Fibroblast of gingiva (primary cell): ENCODE measurements around the gene NDFIP1.

Experiments
- DNase-seq: peaks from one replicate; pipeline ENCODE4 v3.0.0-alpha.2; 2011; ENCODE audit warnings: low read depth

Gene NDFIP1

DNA sequence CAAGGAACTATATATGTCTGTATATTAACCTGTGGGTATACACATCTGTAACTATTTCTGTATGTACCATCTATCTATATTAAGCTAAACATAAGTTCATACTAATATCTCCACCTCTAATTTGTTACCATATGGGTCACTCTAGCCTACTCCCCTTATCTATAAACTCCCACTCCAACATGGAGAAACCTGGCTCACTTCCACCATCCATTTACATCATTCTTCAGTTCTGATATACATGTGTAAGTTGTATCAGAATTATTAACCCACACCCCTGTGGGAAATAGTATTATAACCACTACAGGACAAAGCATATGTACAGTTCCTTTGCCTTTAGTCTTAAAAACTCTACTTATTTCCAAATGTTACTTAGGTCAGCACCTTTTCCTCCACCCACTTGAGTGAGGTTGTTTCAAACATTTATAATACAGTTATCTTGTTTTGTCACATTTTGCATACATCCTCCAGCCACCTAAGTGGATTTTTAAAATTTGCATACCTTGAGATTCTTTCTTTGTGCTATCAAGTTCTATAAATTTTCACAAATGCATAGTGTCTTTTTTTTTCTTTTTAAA lies 10.6 kb downstream of the NDFIP1 start:
- no peak for DNase-seq

DNA sequence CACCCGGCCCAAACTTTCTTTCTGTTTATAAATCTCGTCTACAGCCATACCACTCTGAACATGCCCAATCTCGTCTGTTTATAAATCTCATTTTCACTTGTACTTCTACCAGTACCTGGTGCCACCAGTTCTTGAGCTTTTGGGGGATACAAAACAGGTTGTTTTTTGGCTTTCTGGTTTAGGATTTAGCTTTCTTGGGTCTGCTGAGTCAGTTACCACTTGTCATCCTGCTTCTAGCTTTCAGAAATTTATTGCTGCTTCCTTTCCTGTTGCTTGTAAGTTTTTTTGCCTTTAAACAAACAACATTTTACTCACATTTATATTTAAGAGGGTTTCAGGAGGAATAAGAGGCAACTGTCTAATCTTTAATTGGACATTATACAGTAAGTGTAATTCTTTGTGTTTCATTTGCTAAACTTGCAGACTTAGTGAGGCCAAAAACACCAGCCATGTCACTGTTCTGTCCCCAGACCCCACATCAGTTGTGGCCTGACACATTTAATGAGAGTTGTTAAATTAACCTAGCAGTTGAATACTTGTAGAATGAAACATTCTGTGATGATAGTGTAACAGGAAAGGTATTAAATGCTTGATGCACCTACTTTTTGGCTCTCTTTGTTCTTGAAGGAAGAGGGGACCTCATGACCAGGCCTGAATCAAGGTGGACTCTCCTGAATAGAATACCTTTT lies 11.8 kb downstream of the NDFIP1 start:
- DNase-seq, result no peak

DNA sequence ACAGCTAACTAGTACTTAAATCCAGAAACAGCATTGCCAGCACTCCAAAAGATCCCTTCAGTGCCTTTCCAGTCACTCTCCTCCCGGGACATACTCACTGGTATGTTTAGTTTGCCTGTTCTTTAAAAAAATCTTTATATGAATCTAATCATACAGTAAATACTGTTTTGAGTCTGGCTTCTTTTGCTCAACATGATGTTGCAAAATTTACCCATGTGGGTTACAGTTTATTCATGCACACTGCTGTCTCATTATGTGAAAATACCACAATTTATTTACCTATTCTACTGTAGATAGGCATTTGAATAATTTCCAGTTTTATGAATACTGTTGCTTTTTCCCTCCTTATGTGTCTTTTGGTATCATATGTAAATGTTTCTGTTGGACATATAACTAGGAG lies 13.5 kb downstream of the NDFIP1 start:
- peak; percentile 13 for DNase-seq

DNA sequence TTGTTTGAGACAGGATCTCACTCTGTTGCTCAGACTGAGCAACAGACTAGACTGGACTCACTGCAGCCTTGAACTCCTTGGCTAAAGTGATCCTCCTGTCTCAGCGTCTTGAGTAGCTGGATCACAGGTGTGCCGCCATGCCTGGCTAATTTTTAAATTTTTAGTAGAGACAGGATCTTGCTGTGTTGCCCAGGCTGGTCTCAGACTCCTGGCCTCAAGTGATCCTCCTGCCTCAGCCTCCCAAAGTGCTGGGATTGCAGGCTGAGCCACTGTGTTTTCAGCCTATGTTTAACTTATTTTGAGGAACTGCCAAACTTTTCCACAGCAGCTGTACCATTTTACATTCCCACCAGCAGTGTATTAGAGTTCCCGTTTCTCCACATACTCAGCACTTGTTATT lies 16.8 kb downstream of the NDFIP1 start:
- DNase-seq, result no peak

DNA sequence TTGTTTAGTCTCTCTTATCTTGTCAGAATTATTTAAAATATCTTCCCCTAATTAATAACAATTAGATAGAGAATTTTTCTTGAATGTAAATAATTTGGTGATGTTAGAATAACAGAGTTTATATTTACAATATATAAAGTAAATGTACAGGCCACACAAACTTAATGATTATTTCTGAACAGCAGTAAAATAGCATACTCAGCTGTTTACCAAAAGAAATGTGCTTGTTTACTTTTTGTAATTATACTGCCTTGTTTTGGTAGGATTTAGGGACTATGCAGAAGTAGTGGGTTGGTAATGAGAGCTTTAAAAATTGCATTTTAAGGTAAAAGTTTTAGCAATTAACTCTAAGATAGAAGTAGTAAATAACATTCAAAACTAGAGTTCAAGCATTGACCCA lies 17.4 kb downstream of the NDFIP1 start:
- DNase-seq, result no peak

DNA sequence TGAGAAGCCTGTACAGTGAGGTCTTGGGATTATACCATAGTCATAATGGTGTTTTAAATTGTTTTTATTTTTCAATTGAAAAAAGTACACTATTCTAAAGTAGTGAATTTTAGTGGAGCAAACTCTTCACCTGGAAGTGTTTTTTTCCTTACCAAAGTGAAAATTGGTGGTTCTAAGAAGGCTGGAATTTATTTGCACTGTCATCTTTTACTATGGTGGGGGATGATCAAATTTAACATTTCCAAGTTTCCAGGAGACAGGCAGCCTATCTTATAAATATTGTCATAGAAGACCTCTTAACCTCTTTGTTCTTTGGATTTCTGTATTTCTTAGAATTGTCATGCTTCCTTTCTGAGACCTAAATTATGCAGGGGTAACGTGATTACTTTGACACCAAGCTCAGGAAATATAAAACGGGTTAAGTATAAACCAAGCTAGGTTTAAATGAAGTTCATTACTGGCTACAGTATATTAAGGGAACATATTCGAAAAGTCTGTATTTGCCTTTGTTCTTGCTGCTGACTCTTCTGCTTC lies 20.2 kb downstream of the NDFIP1 start:
- no peak for DNase-seq

DNA sequence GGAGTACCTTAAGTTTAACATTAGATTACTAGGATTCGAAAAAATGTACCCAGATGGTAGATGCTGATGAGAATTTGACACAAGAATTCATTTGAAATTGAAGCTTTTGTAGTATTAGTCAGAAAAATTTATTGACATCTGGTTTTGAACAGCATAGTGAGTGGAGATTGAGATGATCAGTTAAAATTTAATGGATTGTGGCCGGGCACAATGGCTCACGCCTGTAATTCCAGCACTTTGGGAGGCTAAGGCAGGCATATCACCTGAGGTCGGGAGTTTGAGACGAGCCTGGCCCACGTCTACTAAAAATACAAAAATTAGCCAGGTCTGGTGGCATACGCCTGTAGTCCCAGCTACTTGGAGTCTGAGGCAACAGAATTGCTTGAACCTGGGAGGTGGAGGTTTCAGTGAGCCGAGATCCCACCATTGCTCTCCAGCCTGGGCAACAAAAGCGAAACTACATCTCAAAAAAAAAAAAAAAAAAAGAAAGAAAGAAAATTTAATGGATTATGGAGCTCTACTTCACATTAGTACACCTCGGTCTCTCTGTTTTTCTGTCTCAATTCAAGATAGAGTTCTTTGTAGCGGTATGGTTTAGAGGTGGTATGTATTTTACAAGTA lies 21.0 kb downstream of the NDFIP1 start:
- no peak for DNase-seq

DNA sequence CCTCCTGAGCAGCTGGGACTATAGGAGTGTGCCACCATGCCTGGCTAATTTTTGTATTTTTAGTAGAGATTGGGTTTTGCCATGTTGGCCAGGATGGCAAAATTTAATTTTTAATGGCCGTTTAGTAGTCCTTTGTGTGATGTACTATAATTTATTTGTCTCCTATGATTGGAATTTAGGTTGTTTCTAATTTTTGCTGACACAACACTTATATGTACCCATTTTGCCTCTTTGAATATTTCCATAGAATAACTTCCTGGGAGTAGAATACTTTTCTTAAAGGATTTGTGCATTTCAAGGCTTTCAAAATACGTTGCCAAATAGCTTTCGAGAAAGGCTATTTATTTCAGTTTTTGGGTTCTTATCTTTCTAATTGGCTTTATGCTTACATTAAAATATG lies 22.8 kb downstream of the NDFIP1 start:
- DNase-seq, result no peak

DNA sequence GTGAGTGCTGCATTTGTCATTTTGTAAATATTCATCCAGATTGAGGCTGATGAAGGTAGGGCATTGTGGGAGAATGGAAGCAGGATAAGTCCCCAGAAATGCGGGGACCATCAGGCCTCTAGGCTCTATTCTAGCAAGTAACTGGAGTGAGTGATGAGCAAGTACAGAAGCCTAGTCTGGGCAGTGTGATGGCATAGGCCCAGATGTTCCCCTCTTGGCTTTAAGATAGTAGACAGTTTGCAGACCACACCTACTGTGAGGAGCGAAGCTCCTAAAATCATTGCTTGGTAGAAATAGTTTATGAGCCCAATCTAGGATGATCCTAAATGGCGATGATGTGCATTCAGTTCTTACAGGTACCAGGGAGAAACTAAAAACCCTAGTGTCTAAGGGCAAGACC lies 24.3 kb downstream of the NDFIP1 start:
- no peak for DNase-seq

DNA sequence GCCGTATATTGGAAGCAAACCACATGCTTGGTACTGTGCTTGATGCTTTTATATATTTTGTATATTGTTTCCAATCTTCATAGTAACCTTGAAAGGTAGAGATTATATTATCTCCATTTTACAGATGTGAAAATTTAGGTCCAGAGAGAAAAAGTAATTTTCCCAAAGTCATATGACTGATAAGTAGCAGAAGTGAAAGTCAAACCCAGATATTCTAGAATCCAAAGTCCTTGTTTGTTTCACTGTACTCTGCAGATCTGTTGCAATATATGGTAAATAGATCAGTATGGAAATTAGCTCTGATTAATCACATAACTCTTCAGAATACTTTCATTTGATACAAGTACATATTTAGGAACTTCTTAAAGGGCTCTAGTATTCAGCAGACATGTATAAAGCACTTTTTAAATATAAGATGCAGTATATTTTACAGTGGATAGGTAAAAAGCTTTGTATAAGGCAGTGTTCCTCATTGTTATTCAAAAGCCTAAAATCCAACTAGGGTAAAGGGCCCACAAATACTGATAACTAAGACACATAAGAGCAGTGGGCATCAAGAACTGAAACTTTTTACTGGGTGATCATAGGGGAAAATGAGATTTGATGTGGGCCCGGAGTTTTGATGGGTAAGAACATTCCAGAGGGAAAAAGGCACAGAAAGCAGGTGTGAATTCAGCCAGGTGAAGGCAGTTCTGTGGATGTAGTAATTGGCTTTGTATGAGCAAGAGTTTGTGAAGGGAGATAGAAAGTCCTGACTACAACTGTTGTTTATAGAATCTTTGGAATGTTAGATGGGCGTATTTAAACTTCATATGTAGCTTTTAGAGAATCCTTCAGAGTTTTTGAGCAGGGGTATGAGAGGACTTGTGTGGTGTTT lies 25.0 kb downstream of the NDFIP1 start:
- peak; percentile 5 for DNase-seq

DNA sequence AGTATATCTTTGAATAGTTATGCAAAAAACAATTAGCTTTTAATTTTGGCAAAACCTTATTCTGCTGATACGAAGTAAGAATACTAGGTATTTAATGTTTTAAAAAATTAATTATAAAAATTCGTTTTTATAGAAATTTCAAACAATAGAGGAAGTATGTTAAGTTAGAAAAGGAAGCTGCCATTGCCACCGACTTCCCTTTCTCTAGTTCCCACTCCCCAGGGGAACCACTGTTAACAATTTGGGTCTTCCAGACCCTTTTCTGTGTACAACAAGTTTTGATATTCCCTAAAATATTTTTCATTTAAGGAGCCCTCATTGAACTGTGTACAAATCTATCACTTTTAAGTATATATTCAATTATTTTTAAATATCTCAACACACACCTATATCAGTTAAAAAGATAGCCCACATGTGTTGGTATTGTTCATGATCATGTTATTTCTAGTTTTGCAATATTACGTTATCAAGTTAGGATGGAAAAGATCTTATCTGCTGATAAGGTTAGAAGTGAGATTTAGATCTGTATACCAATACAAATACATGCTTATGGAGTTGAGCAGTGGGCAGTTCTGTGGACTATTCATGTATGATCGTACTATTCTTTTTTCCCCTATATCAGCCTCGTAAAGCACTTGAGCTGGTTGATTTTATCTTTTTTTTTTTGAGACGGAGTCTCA lies 25.9 kb downstream of the NDFIP1 start:
- no peak for DNase-seq

DNA sequence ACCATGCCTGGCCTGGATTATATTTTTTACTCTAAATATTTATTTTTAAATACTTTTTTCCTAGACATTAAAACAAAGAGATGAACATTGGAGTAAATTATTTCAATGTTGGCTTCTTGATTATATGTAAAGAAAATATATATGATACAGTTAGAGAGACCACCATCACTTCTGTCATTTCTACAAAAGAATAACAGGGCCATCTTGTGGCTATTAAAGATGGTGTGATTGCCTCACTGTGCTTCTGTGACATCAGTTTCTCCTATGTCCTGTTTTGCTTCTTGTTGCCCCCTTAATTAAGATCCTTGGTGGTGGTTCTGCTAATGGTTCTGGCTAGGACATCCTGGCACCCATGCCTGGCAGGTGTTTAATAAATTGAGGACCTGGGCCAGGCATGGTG lies 32.9 kb downstream of the NDFIP1 start:
- no peak for DNase-seq

DNA sequence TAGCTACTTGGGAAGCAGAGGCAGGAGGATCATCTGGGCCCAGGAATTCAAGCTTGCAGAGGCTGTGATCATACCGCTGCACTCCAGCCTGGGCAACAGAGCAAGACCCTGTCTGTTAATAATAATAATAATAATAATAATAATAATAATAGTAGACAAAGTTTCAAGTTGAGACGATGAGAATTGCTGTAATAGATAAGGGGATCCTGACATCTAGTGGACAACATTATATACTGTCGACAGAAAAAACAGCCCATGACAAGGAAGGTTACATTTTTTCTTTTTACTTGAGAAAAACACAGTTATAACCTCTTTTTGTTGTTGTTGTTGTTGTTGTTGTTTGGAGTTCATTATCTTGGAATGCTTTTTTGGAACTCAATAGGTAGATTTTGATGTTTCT lies 35.3 kb downstream of the NDFIP1 start:
- DNase-seq, result peak; percentile 27

DNA sequence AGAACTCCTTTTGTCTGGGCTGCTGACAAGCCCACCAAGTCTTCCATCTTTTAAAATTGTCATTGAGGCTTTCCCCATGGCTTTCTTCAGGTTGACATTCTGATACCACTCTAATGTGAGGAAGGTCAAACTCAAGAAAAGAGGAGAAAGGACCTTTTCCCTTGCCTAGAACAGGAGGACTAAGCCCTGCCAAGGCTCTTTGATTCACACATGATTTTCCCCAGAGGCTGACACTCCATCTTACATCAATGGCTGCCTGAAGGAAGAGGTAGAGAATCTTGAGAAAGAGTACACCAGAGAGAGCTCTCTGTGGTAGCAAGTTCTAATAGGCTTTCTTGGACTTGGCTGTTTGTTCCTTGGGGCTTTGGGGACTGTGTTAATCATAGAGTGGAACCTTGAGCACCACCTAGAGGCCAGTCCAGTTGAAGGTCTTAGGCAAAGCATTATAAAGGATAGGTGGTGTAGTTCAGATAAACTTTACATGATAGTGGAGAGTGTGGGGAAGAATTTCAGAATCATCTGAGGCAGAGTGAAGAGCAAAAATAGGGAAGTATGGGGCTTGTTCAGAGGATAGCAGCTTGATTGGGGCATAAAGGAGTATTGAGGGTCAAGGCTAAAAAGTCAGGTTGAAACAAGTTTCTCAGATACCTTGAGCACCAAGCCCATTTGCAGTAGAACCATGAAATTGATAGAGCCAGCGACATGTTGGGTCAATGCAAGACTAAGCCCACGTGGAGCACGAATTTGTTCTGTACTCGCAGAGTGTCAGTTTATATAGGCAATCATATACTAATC lies 36.7 kb downstream of the NDFIP1 start:
- peak; percentile 70 for DNase-seq

DNA sequence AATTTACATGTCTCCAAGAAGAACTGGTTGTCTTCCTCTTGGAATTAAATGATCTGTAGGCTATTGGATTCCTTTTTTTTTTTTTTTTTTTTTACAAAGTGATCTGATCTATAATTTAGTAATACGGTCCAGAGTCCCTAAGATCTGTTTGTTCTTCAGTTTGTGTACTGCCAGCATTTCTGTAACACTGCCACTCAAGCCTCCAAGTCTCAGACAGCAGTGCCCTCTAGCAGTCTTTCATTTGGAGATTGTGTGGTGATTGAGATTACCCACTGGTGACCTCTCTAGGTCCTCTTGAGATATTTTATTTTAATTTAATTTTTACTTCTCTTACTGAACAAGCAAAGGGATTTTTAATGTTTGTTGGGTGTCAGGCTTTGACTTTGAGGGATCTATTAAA lies 40.8 kb downstream of the NDFIP1 start:
- DNase-seq, result no peak

DNA sequence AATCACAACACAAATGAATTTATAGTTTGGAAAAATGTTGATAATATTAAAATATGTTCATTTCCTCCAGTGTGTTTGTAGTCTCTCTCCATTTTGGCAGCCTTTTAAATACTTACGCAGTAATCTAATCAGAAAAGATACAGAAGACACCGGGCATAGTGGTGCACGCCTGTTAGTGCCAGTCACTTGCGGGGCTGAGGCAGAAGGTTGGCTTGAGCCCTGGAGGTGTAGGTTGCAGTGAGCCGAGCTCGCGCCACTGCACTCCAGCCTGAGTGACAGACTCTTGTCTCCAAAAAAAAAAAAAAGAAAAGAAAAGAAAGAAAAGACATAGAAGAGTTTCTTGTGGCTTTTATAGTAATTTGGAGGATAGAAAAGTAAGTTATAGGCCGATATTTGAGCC lies 41.9 kb downstream of the NDFIP1 start:
- no peak for DNase-seq

DNA sequence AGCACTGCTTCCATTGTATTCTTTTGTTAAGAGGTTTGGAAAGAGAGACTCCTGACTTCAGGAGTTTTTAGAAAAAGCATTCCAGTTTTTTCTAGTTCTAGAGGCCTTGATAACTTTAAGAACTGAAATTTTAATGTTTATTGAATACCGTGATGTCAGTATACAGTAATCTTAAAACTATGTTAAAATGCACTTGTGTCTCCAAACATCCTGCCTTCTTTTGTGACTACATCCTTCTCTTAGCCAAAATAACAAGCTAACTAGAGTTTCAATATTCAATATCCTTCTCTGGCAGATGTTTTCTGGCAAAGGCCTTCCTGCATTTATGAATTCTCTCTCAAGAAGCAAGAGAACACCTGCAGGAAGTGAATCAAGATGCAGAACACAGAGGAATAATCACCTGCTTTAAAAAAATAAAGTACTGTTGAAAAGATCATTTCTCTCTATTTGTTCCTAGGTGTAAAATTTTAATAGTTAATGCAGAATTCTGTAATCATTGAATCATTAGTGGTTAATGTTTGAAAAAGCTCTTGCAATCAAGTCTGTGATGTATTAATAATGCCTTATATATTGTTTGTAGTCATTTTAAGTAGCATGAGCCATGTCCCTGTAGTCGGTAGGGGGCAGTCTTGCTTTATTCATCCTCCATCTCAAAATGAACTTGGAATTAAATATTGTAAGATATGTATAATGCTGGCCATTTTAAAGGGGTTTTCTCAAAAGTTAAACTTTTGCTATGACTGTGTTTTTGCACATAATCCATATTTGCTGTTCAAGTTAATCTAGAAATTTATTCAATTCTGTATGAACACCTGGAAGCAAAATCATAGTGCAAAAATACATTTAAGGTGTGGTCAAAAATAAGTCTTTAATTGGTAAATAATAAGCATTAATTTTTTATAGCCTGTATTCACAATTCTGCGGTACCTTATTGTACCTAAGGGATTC lies 43.1 kb downstream of the NDFIP1 start:
- peak; percentile 66 for DNase-seq

DNA sequence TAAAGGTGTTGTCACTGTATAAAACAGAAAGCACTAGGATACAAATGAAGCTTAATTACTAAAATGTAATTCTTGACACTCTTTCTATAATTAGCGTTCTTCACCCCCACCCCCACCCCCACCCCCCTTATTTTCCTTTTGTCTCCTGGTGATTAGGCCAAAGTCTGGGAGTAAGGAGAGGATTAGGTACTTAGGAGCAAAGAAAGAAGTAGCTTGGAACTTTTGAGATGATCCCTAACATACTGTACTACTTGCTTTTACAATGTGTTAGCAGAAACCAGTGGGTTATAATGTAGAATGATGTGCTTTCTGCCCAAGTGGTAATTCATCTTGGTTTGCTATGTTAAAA lies 43.8 kb downstream of the NDFIP1 start:
- no peak for DNase-seq

DNA sequence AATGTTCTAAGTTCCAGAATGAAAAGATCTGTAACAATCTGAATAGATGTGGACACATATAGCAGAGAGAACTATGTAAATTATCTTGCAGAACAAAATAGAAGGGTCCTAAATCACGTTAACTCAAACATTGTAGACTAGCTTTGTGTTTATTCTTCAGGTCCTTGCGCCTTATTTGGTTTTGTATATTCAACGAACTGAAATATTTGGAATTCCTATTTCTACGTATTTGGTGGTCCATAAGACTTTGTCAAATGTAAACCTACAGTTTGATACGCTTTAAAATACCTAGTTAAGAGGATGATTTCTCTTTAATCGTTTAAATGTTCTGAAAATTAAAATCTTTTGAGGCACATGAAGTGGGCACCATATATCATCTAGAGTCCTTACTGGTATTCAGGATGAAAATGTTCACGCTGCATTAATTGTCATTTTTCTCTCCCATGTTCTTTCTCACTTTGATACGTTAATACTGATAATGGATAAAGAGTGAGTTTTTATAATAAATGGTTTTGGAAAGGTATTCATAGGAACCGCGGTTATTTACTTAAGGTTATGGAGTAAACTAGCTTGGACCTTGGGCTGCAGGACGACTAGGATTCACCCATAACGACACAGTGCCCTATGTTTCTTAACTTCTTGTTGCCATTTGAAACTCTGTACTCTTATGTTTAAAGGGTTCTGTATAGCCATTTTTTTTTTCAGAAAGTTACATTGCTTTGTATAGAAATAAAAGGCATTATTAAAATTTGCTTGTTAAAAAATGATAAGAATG lies 45.3 kb downstream of the NDFIP1 start:
- no peak for DNase-seq
